GM10266 (cell line): ENCODE data around the gene MAP4K3.
"Not testable (repeated sequence)": the region's sequence is repeated elsewhere in the genome, so short reads cannot be mapped to it uniquely, and the experiment has no call there.

Experiments used
- DNase-seq: peaks from one replicate; pipeline ENCODE4 v3.0.0; 2012; ENCODE audit errors: extremely low spot score
- TF ChIP-seq, protein P1 (sequence below): IDR thresholded peaks from 2 replicates; pipeline ENCODE4 v1.5.1; 2012; ENCODE audit warnings: mild to moderate bottlenecking, low read depth; ENCODE audit not compliant: control insufficient read depth, insufficient read depth; ENCODE audit errors: missing control alignments

MAP4K3 gene

DNA sequence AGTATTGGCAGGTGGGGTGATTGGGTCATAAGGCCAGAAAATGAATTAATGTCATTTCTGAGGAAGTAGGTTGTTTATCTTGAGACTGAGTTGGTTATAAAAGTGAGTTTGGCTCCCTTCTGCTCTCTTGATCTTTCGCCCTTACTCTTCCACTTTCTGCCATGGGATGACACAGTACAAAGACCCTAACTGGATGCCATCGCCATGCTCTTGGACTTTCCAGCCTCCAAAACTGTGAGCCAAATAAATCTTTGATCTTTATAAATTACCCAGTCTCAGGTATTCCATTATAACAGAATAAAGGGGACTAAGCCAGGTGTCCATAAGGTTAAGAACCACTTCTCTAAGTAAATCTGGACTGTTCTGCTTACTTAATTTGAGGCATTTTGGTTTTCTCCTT lies 44.4 kb downstream of the MAP4K3 start:
- TF ChIP-seq, protein P1, sequence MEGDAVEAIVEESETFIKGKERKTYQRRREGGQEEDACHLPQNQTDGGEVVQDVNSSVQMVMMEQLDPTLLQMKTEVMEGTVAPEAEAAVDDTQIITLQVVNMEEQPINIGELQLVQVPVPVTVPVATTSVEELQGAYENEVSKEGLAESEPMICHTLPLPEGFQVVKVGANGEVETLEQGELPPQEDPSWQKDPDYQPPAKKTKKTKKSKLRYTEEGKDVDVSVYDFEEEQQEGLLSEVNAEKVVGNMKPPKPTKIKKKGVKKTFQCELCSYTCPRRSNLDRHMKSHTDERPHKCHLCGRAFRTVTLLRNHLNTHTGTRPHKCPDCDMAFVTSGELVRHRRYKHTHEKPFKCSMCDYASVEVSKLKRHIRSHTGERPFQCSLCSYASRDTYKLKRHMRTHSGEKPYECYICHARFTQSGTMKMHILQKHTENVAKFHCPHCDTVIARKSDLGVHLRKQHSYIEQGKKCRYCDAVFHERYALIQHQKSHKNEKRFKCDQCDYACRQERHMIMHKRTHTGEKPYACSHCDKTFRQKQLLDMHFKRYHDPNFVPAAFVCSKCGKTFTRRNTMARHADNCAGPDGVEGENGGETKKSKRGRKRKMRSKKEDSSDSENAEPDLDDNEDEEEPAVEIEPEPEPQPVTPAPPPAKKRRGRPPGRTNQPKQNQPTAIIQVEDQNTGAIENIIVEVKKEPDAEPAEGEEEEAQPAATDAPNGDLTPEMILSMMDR: no peak
- DNase-seq: no peak

- TF ChIP-seq, protein P1: no peak
- DNase-seq: no peak
These were observed 46.9 kb downstream of the MAP4K3 start for GRCh38 chr2:39390216-39390615.

DNA sequence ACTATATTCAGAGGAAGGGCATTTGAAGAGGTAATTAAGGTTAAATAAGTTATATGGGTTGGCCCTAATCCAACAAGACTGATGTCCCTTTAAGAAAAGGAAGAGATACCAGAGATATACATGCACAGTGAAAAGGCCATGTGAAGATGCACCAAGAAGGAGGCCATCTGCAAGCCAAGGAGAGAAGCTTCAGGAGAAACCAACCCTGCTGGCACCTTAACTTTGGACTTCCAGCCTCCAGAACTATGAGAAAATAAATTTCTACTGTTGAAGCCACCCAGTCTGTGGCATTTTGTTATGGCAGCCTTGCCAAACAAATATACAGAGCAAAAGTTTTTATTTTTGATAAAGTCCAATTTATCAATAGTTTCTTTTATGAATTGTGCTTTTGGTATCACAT lies 51.0 kb downstream of the MAP4K3 start:
- DNase-seq: no peak
- TF ChIP-seq, protein P1: no peak

DNA sequence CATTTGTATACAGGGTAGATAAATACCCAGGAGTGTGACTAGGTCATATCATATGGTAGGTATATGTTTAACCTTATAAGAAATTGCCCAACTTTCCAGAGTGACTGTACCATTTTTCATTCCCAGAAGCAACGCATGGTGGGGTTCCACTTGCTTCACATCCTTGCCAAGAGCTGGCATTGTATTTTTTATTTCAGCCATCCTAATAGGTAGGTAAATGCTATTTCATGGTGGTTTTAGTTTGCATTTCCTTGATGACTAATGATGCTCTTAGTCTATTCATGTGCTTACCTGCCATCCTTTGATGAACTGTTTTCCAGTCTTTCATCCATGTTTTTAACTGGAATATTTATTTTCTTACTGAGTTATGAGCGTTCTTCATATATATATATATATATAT lies 51.9 kb downstream of the MAP4K3 start:
- no peak for DNase-seq
- TF ChIP-seq, protein P1: no peak

DNA sequence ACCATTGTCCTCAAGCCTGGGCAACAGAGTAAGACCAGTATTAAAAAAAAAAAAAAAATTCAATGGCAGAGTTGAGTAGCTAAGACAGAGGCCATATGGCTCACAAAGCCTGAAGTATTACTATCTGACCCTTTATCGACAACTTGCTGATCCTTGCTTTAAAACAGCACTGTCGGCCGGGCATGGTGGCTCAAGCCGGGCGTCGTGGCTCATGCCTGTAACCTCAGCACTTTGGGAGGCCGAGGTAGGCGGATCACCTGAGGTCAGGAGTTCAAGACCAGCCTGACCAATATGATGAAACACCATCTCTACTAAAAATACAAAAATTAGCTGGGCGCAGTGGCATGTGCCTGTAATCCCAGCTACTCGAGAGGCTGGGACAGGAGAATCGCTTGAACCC lies 53.0 kb downstream of the MAP4K3 start:
- DNase-seq: not testable (repeated sequence)

GRCh38 chr2:39383146-39383545 lies 53.9 kb downstream of the MAP4K3 start:
- TF ChIP-seq, protein P1: no peak
- DNase-seq: no peak

DNA sequence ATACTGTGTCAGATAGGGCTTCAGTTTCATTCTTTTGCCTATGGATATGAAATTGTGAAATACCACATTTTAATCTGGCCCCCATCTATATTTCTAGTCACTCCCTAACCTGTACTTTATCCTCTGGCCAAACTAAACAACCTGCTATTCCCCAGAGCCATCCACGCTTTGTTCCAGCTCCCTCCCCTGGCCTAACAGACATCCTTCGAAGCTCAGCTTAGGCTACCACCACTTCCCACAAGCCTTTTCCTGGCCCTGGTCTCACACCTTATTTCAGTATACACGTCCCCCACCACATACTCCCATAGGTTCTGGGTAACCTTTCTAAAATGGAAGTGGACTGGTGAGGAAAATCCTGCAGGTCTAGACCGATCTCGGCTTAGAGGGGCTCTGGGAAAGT lies 55.4 kb downstream of the MAP4K3 start:
- TF ChIP-seq, protein P1: no peak
- no peak for DNase-seq

GRCh38 chr2:39380525-39381150 lies 56.4 kb downstream of the MAP4K3 start:
- DNase-seq: no peak

More at GRCh38 chr2:39380525-39381150, 56.4 kb downstream of the MAP4K3 start:
- TF ChIP-seq, protein P1: no peak
